Activated naive CD4-positive, alpha-beta T cell treated with anti-CD3 and anti-CD28 coated beads, Interleukin-2, amount 50 U/mL, for 16 hours (primary cell): ENCODE results near the gene RPRD1B.

Experiments used
- DNase-seq: peaks from one replicate; pipeline ENCODE4 v3.0.0-alpha.2; 2020

Gene RPRD1B

GRCh38 chr20:38033330-38034107, at the start of gene RPRD1B, which contains the start of gene TTI1:
Gene RPRD1B (plus strand): TSS chr20:38033746. CDS start chr20:38033948, 202 bp downstream.
Gene TTI1 (minus strand): TSS chr20:38033456. CDS start chr20:38013816, 19,640 bp downstream.
- DNase-seq = peak; percentile 89

- DNase-seq = no peak
These were observed 49.3 kb upstream of the RPRD1B start for GRCh38 chr20:37984018-37984785.

- no peak for DNase-seq
These were observed 47.3 kb upstream of the RPRD1B start for GRCh38 chr20:37986044-37986858.

GRCh38 chr20:37986873-37987601, 46.5 kb upstream of the RPRD1B start:
- DNase-seq = no peak

GRCh38 chr20:37987602-37988290, 45.8 kb upstream of the RPRD1B start:
- no peak for DNase-seq

GRCh38 chr20:37988306-37988954, 45.1 kb upstream of the RPRD1B start:
- DNase-seq = no peak

GRCh38 chr20:37989601-37990295, 43.8 kb upstream of the RPRD1B start:
- DNase-seq = no peak

GRCh38 chr20:37990571-37991151, 42.9 kb upstream of the RPRD1B start:
- DNase-seq = peak; percentile 21

GRCh38 chr20:37991157-37991866, 42.2 kb upstream of the RPRD1B start:
- DNase-seq = no peak

GRCh38 chr20:37991908-37992307, 41.6 kb upstream of the RPRD1B start:
- DNase-seq = no peak

GRCh38 chr20:37992802-37993409, 40.6 kb upstream of the RPRD1B start:
- DNase-seq = no peak

GRCh38 chr20:37994512-37994911, 39.0 kb upstream of the RPRD1B start:
- no peak for DNase-seq

GRCh38 chr20:37995856-37996605, 37.5 kb upstream of the RPRD1B start:
- no peak for DNase-seq

- no peak for DNase-seq
These were observed 36.0 kb upstream of the RPRD1B start for GRCh38 chr20:37997516-37997915.

- no peak for DNase-seq
These were observed 33.9 kb upstream of the RPRD1B start for GRCh38 chr20:37999526-38000263.

GRCh38 chr20:38000293-38000692, 33.3 kb upstream of the RPRD1B start:
- DNase-seq = no peak

GRCh38 chr20:38001173-38001875, 32.2 kb upstream of the RPRD1B start:
- DNase-seq = no peak
